Measurements from ENCODE around the gene CAPN6.

- no peak for TF ChIP-seq POLR2A (IDR thresholded peaks at IDR 0.05)
- TF ChIP-seq CTCF (IDR thresholded peaks at IDR 0.05) = no peak
Observed at GRCh38 chrX:111288841-111289240, 18.6 kb upstream of the CAPN6 start.
